LoVo (cell line): ENCODE data around the gene EPB41.
"Not testable (repeated sequence)": the region's sequence is repeated elsewhere in the genome, so short reads cannot be mapped to it uniquely, and the experiment has no call there.

ENCODE experiments used
- DNase-seq: peaks from one replicate; pipeline ENCODE4 v3.0.0-alpha.2; 2016; ENCODE audit warnings: low spot score

The EPB41 gene

GRCh38 chr1:28927266-28927647 lies 12.9 kb downstream of the EPB41 start:
- no peak for DNase-seq

- DNase-seq: peak; percentile 30
These were observed 13.4 kb downstream of the EPB41 start for GRCh38 chr1:28927648-28928313.

- DNase-seq: no peak
These were observed 14.1 kb downstream of the EPB41 start for GRCh38 chr1:28928314-28928941.

GRCh38 chr1:28933277-28933676 lies 18.9 kb downstream of the EPB41 start:
- no peak for DNase-seq

GRCh38 chr1:28933918-28934317 lies 19.5 kb downstream of the EPB41 start:
- no peak for DNase-seq

GRCh38 chr1:28934676-28935075 lies 20.3 kb downstream of the EPB41 start:
- no peak for DNase-seq

- DNase-seq: no peak
These were observed 20.9 kb downstream of the EPB41 start for GRCh38 chr1:28935293-28935692.

GRCh38 chr1:28936094-28936493 lies 21.7 kb downstream of the EPB41 start:
- DNase-seq: no peak

- DNase-seq: no peak
These were observed 22.2 kb downstream of the EPB41 start for GRCh38 chr1:28936528-28936927.

GRCh38 chr1:28943581-28943980 lies 29.2 kb downstream of the EPB41 start:
- DNase-seq: not testable (repeated sequence)

GRCh38 chr1:28950006-28950405 lies 35.6 kb downstream of the EPB41 start:
- DNase-seq: no peak

- DNase-seq: no peak
These were observed 36.1 kb downstream of the EPB41 start for GRCh38 chr1:28950449-28950848.

GRCh38 chr1:28954126-28954726 lies 39.9 kb downstream of the EPB41 start:
- no peak for DNase-seq

GRCh38 chr1:28956038-28956464 lies 41.7 kb downstream of the EPB41 start:
- DNase-seq: no peak

- DNase-seq: not testable (repeated sequence)
These were observed 47.9 kb downstream of the EPB41 start for GRCh38 chr1:28962114-28962831.

GRCh38 chr1:28965271-28965870 lies 51.0 kb downstream of the EPB41 start:
- no peak for DNase-seq

- DNase-seq: peak; percentile 51
These were observed 52.2 kb downstream of the EPB41 start for GRCh38 chr1:28966617-28967016.

GRCh38 chr1:28971980-28972771 lies 57.8 kb downstream of the EPB41 start:
- no peak for DNase-seq

GRCh38 chr1:28973596-28974421 lies 59.4 kb downstream of the EPB41 start:
- no peak for DNase-seq

GRCh38 chr1:28974432-28974831 lies 60.1 kb downstream of the EPB41 start:
- no peak for DNase-seq

GRCh38 chr1:28976248-28976647 lies 61.9 kb downstream of the EPB41 start:
- DNase-seq: no peak
